Measurements from ENCODE around the gene PNN.
"Not testable (repeated sequence)": the region's sequence is repeated elsewhere in the genome, so short reads cannot be mapped to it uniquely, and the experiment has no call there.

Gene PNN

GRCh38 chr14:39181693-39182047, 6.6 kb downstream of the PNN start:
- no peak for DNase-seq

- DNase-seq: no peak
Observed at GRCh38 chr14:39182770-39183684, 8.0 kb downstream of the PNN start.

- DNase-seq: not testable (repeated sequence)
Observed at GRCh38 chr14:39183685-39184003, 8.6 kb downstream of the PNN start.

- DNase-seq: no peak
Observed at GRCh38 chr14:39184628-39185255, 9.7 kb downstream of the PNN start.

GRCh38 chr14:39185256-39186049, 10.4 kb downstream of the PNN start:
- no peak for DNase-seq

- no peak for DNase-seq
Observed at GRCh38 chr14:39186941-39187525, 12.0 kb downstream of the PNN start.

- no peak for DNase-seq
Observed at GRCh38 chr14:39203659-39204606, 28.9 kb downstream of the PNN start.

DNA sequence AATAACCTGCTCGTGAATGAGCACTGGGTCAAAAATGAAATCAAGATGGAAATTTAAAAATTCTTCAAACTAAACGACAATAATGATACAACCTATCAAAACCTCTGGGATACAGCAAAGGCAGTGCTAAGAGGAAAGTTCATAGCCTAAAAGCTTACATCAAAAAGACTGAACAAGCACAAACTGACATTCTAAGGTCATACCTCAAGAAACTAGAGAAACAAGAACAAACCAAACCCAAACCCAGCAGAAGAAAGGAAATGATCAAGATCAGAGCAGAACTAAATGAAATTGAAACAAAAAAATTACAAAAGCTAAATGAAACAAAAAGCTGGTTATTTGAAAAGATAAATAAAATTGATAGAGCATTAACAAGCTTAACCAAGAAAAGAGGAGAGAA, 32.4 kb downstream of the PNN start:
- DNase-seq: not testable (repeated sequence)

- no peak for DNase-seq
Observed at GRCh38 chr14:39211109-39211741, 36.2 kb downstream of the PNN start.

DNA sequence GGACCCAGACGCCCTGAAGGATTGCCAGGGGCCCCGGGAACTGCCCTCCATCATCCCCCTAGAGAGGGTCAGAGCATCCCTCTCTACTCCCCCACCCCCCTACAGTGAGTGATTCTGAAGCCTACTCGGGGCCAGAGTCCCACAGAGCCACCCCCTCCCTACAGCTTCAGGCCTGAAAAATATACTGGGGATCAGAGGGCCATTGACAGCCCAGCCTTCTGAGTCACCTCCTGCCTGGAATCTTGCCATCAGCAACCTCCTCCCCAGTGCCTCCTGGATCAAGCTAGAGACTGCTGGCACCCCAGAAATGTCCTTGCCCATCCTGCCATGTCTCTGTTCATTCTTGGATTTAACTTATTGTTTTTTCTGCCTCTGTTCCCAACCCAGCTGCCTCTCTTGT, 37.0 kb downstream of the PNN start:
- DNase-seq: no peak

- DNase-seq: no peak
Observed at GRCh38 chr14:39212693-39213092, 37.6 kb downstream of the PNN start.

DNA sequence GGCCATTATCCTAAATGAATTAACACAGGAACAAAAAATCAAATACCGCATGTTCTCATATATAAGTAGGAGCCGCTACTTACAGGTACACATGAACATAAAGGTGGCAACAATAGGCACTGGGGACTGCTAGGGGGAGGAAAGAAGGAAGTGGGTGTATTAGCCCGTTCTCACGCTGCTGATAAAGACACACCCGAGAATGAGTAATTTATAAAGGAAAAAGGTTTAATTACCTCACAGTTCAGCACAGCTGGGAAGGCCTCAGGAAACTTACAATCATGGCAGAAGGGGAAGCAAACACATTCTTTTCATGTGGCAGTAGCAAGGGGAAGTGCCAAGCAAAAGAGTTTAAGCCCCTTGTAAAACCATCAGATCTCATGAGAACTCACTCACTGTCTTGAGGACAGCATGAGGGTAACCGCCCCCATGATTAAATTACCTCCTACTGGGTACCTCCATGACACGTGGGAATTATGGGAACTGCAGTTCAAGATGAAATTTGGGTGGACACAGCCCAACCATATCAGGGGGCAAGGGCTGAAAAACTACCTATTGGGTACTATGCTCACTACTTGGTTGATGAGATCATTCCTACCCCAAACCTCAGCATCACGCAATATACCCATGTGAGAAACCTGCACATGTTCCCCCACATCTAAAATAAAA, 42.3 kb downstream of the PNN start:
- DNase-seq: no peak

GRCh38 chr14:39218171-39218769, 43.2 kb downstream of the PNN start:
- no peak for DNase-seq

DNA sequence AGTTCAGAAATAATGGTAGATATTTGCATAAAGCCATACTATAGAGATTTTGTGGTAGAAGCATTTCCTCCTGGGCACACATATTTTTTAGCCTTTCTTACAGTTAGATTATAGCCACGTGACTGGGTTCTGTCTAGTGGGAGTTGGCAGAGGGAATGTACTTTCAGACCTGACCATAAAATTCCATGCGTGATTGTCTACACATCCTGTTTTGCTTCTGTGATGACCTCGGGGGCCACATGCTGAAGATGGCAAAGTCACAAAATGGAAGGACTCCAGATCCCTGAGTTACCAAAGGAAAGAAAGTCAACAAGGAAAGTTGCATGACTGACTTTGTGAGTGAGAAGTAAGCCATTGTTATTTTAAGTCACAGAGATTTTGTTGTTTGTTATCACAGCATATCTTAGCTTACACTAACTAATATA, 44.0 kb downstream of the PNN start:
- no peak for DNase-seq

DNA sequence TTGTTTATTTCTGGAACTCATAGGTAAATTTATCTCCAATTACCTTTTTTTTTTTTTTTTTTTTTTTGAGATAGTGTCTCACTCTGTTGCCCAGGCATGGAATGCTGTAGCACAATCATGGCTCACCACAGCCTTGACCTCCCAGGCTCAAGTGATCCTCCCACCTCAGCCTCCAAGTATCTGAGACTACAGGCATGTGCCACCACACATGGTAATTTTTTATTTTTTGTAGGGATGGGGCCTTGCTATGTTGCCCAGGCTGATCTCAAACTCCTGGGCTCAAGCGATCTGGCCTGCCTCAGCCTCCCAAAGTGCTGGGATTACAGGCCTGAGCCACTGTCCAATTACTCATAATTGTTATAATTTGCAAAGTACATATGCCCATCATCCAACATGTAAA, 45.4 kb downstream of the PNN start:
- not testable (repeated sequence) for DNase-seq

GRCh38 chr14:39228044-39228443, 53.0 kb downstream of the PNN start:
- DNase-seq: no peak

DNA sequence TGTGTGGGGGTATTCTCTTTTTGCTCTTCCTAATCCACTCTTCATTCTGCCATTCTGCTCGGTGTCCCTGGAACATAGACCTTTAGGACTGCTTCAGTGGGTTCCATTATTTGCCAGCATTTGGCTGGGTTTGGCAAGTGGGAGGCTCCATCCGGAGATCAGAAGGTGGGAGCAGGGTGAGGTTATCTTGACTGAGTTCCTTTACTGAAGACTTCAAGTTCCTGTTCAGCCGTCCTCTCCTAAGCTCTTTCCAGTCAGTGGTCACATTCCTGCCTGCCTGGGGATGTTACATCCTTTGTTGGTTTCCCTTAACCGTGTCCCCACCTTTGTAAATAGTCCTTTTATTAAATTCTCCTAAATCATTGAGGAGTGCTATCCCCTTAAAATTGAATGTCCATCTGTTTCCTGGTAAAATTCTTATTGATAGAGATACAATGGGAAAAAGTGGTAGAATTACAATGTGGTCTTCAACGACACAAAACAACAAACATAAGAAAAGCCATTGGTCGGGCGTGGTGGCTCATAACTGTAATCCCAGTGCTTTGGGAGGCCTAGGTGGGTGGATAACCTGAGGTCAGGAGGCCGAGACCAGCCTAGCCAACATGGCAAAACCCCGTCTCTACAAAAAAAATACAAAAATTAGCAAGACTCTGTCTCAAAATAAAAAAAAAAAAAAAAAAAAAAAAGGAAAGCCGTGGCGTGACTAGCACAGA, 53.6 kb downstream of the PNN start:
- no peak for DNase-seq

GRCh38 chr14:39229222-39229543, 54.1 kb downstream of the PNN start:
- DNase-seq: peak; percentile 22 to 71

GRCh38 chr14:39229601-39230110, 54.6 kb downstream of the PNN start:
- DNase-seq: no peak
